GM19023 (cell line): Measurements from ENCODE around the gene SLC40A1.

ENCODE experiments used
- ATAC-seq: cut with Tn5 transposase; IDR thresholded peaks from one replicate; pipeline ENCODE4 v1.9.1; 2021; ENCODE audit warnings: mild to moderate bottlenecking, moderate library complexity; ENCODE audit not compliant: unreplicated experiment

The SLC40A1 gene, protein sequence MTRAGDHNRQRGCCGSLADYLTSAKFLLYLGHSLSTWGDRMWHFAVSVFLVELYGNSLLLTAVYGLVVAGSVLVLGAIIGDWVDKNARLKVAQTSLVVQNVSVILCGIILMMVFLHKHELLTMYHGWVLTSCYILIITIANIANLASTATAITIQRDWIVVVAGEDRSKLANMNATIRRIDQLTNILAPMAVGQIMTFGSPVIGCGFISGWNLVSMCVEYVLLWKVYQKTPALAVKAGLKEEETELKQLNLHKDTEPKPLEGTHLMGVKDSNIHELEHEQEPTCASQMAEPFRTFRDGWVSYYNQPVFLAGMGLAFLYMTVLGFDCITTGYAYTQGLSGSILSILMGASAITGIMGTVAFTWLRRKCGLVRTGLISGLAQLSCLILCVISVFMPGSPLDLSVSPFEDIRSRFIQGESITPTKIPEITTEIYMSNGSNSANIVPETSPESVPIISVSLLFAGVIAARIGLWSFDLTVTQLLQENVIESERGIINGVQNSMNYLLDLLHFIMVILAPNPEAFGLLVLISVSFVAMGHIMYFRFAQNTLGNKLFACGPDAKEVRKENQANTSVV

GRCh38 chr2:189580658-189581353, at the start of gene SLC40A1:
SLC40A1 (minus strand) TSS chr2:189580786; CDS start chr2:189580460, 326 bp downstream.
- peak; percentile 67 for ATAC-seq

DNA sequence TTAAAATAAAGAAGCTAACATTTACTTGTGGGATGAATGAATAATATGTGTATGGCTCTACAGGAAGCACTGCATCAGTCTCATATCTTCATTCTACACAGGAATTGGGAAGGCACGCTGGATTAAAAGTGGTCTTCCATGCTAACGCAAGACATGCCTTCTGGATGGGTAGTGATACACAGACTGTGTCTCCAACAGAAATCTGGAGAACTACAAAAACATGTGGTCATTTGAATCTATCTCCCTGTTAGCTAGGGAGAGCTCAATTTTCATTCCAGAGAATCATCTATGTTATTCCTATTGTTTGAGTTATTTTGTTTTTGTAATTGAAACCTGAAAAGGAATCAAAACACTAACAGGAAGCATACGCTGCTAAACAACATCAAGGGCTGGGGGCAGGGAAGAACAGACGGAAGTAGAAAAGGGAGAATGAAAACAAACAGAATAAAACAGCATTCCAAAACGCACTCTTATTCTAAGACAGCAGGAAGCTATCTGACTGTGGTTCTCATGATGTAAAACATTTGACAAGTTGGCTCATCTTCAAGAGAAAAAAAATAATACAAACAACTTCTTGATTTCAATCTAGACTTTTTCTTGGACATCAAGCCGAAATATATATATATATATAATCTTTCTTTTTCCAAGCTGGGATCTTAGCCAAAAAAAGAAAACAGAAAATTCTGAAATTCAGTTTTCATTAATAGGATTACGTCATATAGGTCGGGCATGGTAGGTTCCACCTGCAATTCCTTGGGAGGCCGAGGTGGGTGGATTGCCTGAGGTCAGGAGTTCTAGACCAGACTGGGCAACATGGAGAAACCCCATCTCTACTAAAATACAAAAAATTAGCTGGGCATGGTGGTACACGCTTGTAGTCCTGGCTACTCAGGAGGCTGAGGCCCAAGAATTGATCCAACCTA, 49.2 kb upstream of the SLC40A1 start:
- no peak for ATAC-seq

DNA sequence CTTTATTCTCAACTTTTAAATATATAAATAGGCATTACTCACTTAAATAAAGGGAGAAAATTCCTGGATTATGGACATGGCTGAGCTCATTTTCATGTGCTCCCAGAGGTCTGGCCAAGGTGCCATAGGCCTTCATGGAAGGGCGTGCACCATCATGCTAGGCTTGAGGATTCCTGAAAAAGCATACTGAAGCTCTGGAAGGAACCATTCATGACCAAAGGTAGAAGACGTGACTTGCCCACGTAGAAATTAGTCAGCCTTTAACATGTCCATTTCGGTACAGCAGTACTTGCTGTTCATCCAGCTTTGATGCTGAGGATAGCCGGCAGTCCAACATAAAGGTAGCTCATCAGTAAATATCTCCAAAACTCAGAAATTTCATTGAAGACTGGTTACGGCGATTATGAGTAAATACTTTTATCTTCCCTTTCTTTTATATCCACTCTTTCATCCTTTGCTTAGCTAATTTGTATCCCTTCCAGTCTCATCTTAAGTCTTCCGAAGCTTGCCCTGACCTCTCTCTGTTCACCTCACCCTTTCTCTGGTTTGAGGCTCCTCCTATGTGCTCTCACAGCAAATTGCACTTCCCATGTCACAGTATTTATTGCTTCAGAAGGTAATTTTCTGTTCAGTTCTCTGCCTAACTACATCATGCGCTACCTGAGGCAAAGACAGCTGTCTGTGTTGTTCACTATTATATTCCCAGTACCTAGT, 48.4 kb upstream of the SLC40A1 start:
- no peak for ATAC-seq

DNA sequence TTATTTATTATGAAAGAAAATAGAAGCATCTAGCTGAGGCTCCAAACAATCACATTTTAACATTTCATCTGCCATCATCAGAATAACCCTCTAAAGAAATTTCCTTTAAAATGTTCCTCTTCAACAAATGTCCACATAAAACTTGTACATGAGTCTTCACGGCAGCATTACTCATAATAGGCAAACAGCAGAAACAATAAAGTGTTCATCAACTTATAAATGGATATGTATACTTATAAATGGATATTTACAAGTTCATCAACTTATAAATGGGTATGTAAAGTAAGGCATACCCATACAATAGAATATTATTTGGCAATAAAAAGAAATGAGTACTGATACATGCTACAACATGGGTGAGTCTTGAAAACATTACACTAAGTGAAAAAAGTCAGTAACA, 47.2 kb upstream of the SLC40A1 start:
- ATAC-seq: no peak

DNA sequence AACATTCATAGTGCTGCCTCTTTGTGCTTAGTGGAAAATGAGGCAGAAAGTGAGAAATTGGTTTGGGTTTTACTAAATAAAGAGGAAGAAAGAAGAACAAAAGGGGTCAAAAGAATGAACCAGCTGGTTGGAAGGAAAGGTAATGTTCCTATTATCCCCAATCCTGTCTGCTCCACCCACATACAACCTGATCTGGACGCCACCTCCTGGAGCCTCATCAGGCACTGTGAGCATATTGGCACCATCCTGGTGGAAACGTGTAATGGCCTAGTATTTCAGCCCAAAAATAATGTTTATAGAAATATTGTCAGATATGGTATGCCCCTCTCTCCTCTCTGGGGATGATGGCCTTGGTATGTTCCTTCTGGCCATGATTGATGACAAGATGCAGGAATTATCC, 45.0 kb upstream of the SLC40A1 start:
- no peak for ATAC-seq

- ATAC-seq: no peak
Observed at GRCh38 chr2:189624648-189625355, 44.2 kb upstream of the SLC40A1 start.

DNA sequence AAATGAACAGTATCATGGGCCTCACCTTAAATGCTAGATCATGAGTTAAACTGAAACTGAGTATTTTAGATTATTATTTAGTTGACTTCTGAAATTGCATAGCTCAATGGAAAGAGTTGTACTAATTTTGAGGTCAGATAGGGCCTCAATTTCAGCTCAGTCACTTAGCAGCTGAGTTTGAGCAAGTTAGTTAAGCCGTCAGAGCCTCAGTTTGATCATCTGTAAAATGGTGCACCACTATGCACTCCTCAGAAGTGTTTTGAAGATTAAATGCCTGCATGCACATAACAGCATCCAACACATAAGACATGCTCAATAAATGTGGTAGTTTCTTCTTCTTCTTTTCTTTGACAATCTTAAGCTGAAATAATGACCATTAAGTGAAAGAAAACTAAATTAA, 42.5 kb upstream of the SLC40A1 start:
- no peak for ATAC-seq

DNA sequence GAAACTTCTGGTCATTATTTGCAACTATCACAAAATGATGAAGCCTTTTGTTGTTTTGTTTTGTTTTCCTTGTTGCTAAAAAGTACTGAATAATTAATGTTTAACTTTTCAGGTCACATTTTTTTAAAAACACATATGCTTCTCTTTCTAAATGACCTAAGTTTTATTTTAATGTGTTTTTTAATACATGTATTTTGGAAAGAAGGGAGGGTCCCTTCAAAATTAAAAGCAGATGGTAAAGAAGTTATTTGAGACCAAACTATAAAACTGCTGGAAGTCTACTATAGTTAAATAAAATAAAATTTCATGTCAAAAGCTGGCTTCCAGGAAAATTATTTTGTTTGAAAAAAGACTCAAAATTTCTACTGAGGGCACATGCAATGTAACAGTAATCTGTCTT, 41.2 kb upstream of the SLC40A1 start:
- ATAC-seq: no peak

- ATAC-seq: no peak
Observed at GRCh38 chr2:189618197-189618596, 37.6 kb upstream of the SLC40A1 start.

DNA sequence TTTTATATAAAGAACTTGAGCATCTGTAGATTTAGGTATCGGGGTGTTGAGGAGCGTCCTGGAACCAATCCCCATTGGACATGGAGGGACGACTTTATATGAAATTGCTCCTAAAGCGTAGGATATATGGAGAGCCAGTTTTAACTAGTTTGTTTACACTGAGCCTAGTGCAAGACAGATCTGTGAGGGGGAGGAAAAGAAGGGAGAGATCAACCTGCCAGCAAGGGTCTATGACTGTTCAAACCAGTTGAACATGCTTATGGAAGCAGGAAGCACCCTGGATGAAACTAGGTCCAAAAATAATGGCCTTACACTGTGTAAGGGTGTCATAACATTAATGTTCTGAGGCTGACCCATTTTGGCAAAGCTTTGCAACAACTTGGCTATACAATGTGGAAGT, 34.0 kb upstream of the SLC40A1 start:
- ATAC-seq: no peak

DNA sequence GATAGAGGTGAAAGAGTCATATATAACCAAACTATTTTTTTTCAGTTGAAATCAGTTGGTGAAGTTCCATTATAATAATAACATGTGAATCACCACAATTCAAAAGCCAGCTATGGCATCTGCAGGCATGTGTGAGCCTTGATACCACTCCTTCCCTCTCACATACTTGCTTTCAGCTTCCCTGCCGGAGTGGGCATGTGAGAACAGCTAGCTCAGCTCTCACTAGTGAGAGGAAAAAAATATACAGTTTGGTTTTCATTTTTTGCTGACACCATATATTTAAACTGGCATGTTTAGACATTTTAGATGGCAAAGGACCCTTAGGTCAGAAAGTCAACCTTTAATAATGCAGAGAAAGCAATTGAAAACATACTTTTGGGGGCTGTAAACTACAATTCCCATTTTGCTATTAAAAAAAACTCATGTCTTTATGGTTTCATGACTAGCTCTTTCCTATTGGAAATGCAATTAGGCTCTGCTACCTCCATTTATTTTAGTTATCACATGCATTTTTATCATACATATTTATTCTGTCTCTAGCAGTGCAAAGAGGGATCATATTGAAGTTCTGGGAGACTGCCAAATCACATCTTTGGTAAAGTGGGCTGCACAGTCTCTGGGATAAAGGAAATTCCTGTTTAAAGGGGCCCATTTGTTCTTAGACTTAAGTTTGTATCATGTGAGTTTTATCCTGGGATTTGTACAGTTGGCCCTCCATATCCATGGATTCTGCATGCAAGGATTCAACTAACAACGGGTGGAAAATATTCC, 33.2 kb upstream of the SLC40A1 start:
- ATAC-seq: no peak

DNA sequence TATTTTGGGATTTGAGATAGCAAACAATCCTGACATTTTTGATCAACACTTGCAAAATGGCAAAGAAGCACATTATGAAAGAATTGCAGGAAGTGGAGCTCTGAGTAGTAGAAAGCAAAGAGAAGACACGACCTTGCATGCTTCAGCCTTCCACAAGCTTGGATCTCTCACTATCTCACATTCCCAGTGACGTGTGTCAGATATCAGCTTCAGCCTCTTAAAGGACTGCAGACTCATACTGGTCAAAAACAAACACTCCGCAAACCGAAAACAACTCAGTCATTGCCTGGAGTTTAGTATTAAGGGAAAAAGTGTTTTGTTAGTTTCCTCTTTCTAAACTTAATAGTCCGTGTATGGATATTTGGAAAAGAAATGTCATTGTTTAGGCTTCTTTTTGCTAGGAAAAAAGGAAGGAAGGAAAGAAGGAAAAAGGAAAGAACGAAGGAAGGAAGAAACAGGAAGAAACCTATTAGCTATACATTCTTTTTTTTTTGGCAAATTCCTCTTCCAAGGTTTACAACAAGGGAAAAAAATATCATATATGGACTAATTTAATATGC, 32.6 kb upstream of the SLC40A1 start:
- ATAC-seq: no peak

GRCh38 chr2:189610700-189611099, 30.1 kb upstream of the SLC40A1 start:
- no peak for ATAC-seq

GRCh38 chr2:189609853-189610252, 29.3 kb upstream of the SLC40A1 start:
- ATAC-seq: no peak

- ATAC-seq: no peak
Observed at GRCh38 chr2:189609423-189609816, 28.8 kb upstream of the SLC40A1 start.

DNA sequence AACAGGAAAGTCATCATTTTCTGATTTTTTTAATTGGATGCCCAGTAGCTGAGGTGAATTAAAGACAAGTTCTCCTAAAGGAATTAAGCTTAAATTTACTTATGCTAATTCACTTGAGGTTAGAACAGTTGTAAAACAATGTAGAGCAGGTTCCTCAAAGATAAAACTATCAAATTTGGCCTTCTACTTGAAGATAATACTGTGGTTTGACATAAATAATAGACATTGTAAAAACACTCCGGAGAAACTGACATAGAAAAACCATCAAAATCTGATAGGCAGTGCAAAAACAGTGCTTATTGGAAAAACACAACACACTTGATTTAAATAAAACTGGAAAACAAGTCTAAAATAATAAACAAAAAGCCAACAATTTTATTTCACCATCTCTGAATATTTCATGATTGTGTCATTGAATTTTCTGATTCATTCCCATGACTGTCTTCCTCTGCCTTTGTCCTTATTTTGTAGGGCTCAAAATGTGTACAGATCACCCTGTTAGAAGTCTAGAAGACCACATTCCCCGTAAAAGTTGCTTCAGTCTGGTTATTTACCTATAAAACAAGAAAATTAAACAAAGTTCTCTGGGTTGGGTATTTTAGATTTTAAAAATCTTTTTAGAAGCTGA, 28.3 kb upstream of the SLC40A1 start:
- ATAC-seq: no peak

- no peak for ATAC-seq
Observed at GRCh38 chr2:189608170-189608569, 27.6 kb upstream of the SLC40A1 start.

- no peak for ATAC-seq
Observed at GRCh38 chr2:189602233-189602632, 21.6 kb upstream of the SLC40A1 start.
